ENCODE measurements around the gene CMTM5.

The CMTM5 gene

GRCh38 chr14:23358553-23359166 lies 18.2 kb upstream of the CMTM5 start:
- no peak for DNase-seq

- DNase-seq, result no peak
Measured at GRCh38 chr14:23359167-23359626, 17.6 kb upstream of the CMTM5 start.

GRCh38 chr14:23359722-23360447 lies 17.0 kb upstream of the CMTM5 start:
- DNase-seq, result no peak

- DNase-seq, result no peak
Measured at GRCh38 chr14:23360496-23360895, 16.4 kb upstream of the CMTM5 start.

GRCh38 chr14:23361320-23361719 lies 15.5 kb upstream of the CMTM5 start:
- no peak for DNase-seq

- DNase-seq, result no peak
Measured at GRCh38 chr14:23361763-23362162, 15.1 kb upstream of the CMTM5 start.

GRCh38 chr14:23362200-23362599 lies 14.6 kb upstream of the CMTM5 start:
- DNase-seq, result no peak

- no peak for DNase-seq
Measured at GRCh38 chr14:23364164-23365035, 12.4 kb upstream of the CMTM5 start.

GRCh38 chr14:23365036-23365731 lies 11.7 kb upstream of the CMTM5 start, which contains the start of gene EFS:
Gene EFS (minus strand): TSS chr14:23365172. CDS start chr14:23365025, 147 bp downstream.
- DNase-seq, result no peak

GRCh38 chr14:23365732-23366425 lies 11.0 kb upstream of the CMTM5 start:
- DNase-seq, result no peak

- DNase-seq, result no peak
Measured at GRCh38 chr14:23366426-23366921, 10.4 kb upstream of the CMTM5 start.

GRCh38 chr14:23370221-23370620 lies 6.6 kb upstream of the CMTM5 start:
- no peak for DNase-seq

- DNase-seq, result no peak
Measured at GRCh38 chr14:23371865-23372264, 5.0 kb upstream of the CMTM5 start.

GRCh38 chr14:23372509-23372908 lies 4.3 kb upstream of the CMTM5 start, which contains the start of gene IL25:
Gene IL25 (plus strand): TSS chr14:23372809.
- DNase-seq, result no peak

- no peak for DNase-seq
Measured at GRCh38 chr14:23373041-23373440, 3.8 kb upstream of the CMTM5 start.

- no peak for DNase-seq
Measured at GRCh38 chr14:23375527-23376251, 1.2 kb upstream of the CMTM5 start.

- DNase-seq, result no peak
Measured at GRCh38 chr14:23377198-23377550, 328 bp downstream of the CMTM5 start.

- DNase-seq, result no peak
Measured at GRCh38 chr14:23377573-23378563, 1.0 kb downstream of the CMTM5 start.

- DNase-seq, result no peak
Measured at GRCh38 chr14:23378612-23379220, 1.9 kb downstream of the CMTM5 start.

Measured in MV-4-11 (cell line).